HEK293 (cell line): ENCODE data around the gene NIBAN1.
A peak's percentile ranks its signal among the peaks of the same experiment; 100 is the strongest.

Experiments
- CTCF ChIA-PET: fragments of 350-600 bp; formaldehyde crosslinking; extraction: SDS; loops from one replicate; lab custom pipeline; 2021; ENCODE audit warnings: antibody characterized with exemption; lab: Yijun Ruan, JAX
- POLR2A ChIA-PET: fragments of 300-600 bp; formaldehyde crosslinking; extraction: SDS; loops from one replicate; lab custom pipeline; 2020; ENCODE audit warnings: antibody characterized with exemption, inconsistent platforms; lab: Yijun Ruan, JAX
- H3K27ac ChIP-seq: fragments of 200-500 bp; sonication (Bioruptor generic); 2 replicates; pipeline ENCODE4 v1.5.1; 2014; ENCODE audit warnings: low read depth, low read length, control low read depth, inconsistent platforms; ENCODE audit errors: extremely low read depth
- H3K36me3 ChIP-seq, 2 experiments: fragments of 200-500 bp in 1 of 2; sonication (Bioruptor generic) in 1 of 2; 1 replicate in 1 of 2; 2 replicates in 1 of 2; pipeline ENCODE4 v1.5.1; 2014 to 2017; ENCODE audit warnings: inconsistent platforms in 2 of 2, low read length in 2 of 2; ENCODE audit not compliant: control insufficient read depth in 2 of 2, insufficient read depth in 1 of 2
- H3K4me1 ChIP-seq: fragments of 200-500 bp; sonication (Bioruptor generic); 2 replicates; pipeline ENCODE4 v1.5.1; 2014; ENCODE audit warnings: mild to moderate bottlenecking, low read length, inconsistent platforms; ENCODE audit not compliant: control insufficient read depth, insufficient read depth
- H3K4me3 ChIP-seq: 2 replicates; pipeline ENCODE4 v1.5.1; 2011; ENCODE audit warnings: low read depth, mild to moderate bottlenecking, control low read depth, low read length, moderate library complexity
- H3K9me3 ChIP-seq: fragments of 200-500 bp; sonication (Bioruptor generic); 2 replicates; pipeline ENCODE4 v1.5.1; 2014; ENCODE audit warnings: low read depth, low read length, inconsistent platforms; ENCODE audit not compliant: control insufficient read depth, insufficient read depth
- GLI2 ChIP-seq: fragments of 450-650 bp; formaldehyde crosslinking; IDR thresholded peaks from 2 replicates; pipeline ENCODE4; 2017; ENCODE audit warnings: missing biosample characterization, missing genetic modification characterization, low read depth, borderline replicate concordance
- HOXC10 ChIP-seq: sonication (generic); formaldehyde crosslinking; IDR thresholded peaks from 2 replicates; pipeline ENCODE4 v1.8.1; 2023; ENCODE audit warnings: mild to moderate bottlenecking, missing genetic modification reagents
- OSR2 ChIP-seq: fragments of 450-650 bp; formaldehyde crosslinking; IDR thresholded peaks from 2 replicates; pipeline ENCODE4 v1.5.1; 2016; ENCODE audit warnings: missing biosample characterization, missing genetic modification characterization
- OVOL3 ChIP-seq: fragments of 450-650 bp; formaldehyde crosslinking; IDR thresholded peaks from 2 replicates; pipeline ENCODE4 v1.5.1; 2016; ENCODE audit warnings: missing biosample characterization, missing genetic modification characterization
- SALL2 ChIP-seq: fragments of 450-650 bp; formaldehyde crosslinking; IDR thresholded peaks from 2 replicates; pipeline ENCODE4 v1.5.0; 2017; ENCODE audit warnings: missing biosample characterization, mild to moderate bottlenecking, missing genetic modification characterization, borderline replicate concordance
- SETDB1 ChIP-seq: IDR thresholded peaks from one replicate; pipeline ENCODE4 v1.6.1; 2017; ENCODE audit warnings: mild to moderate bottlenecking, low read length, moderate library complexity, mixed read lengths; ENCODE audit not compliant: insufficient read length
- ZBTB8A ChIP-seq: fragments of 450-650 bp; formaldehyde crosslinking; IDR thresholded peaks from 2 replicates; pipeline ENCODE4 v1.5.1; 2016; ENCODE audit warnings: missing biosample characterization, missing genetic modification characterization
- ZFHX2 ChIP-seq: fragments of 450-650 bp; formaldehyde crosslinking; conservative IDR thresholded peaks from 2 replicates; pipeline ENCODE4 v1.5.1; 2016; ENCODE audit warnings: missing biosample characterization, missing genetic modification characterization
- ZNF146 ChIP-seq: fragments of 450-650 bp; formaldehyde crosslinking; IDR thresholded peaks from 2 replicates; pipeline ENCODE4 v1.5.1; 2016; ENCODE audit warnings: missing biosample characterization, missing genetic modification characterization
- ZNF155 ChIP-seq: fragments of 450-650 bp; formaldehyde crosslinking; IDR thresholded peaks from 2 replicates; pipeline ENCODE4 v1.5.1; 2016; ENCODE audit warnings: missing biosample characterization, missing genetic modification characterization
- ZNF302 ChIP-seq: fragments of 450-650 bp; formaldehyde crosslinking; IDR thresholded peaks from 2 replicates; pipeline ENCODE4 v1.5.1; 2016; ENCODE audit warnings: missing biosample characterization, missing genetic modification characterization, low read depth
- ZNF362 ChIP-seq: fragments of 450-650 bp; formaldehyde crosslinking; IDR thresholded peaks from 2 replicates; pipeline ENCODE4 v1.5.1; 2016; ENCODE audit warnings: missing biosample characterization, missing genetic modification characterization
- ZNF366 ChIP-seq: fragments of 450-650 bp; formaldehyde crosslinking; conservative IDR thresholded peaks from 2 replicates; pipeline ENCODE4 v1.5.1; 2016; ENCODE audit warnings: missing biosample characterization, missing genetic modification characterization
- ZNF426 ChIP-seq: fragments of 450-650 bp; formaldehyde crosslinking; IDR thresholded peaks from 2 replicates; pipeline ENCODE4 v1.5.1; 2017; ENCODE audit warnings: missing biosample characterization, missing genetic modification characterization, mild to moderate bottlenecking, inconsistent platforms, moderate library complexity
- ZNF48 ChIP-seq: fragments of 450-650 bp; formaldehyde crosslinking; IDR thresholded peaks from 2 replicates; pipeline ENCODE4 v1.5.1; 2016; ENCODE audit warnings: missing biosample characterization, missing genetic modification characterization
- ZNF513 ChIP-seq: fragments of 450-650 bp; IDR thresholded peaks from 2 replicates; pipeline ENCODE4 v1.5.1; 2018; ENCODE audit warnings: missing biosample characterization, missing genetic modification characterization
- ZNF548 ChIP-seq: fragments of 450-650 bp; formaldehyde crosslinking; IDR thresholded peaks from 2 replicates; pipeline ENCODE4 v1.5.1; 2016; ENCODE audit warnings: missing biosample characterization, missing genetic modification characterization
- ZNF558 ChIP-seq: fragments of 450-650 bp; formaldehyde crosslinking; IDR thresholded peaks from 2 replicates; pipeline ENCODE4 v1.5.1; 2016; ENCODE audit warnings: missing biosample characterization, missing genetic modification characterization
- ZNF560 ChIP-seq: fragments of 450-650 bp; formaldehyde crosslinking; IDR thresholded peaks from 2 replicates; pipeline ENCODE4 v1.5.1; 2017; ENCODE audit warnings: missing biosample characterization, missing genetic modification characterization, borderline replicate concordance
- ZNF654 ChIP-seq: fragments of 450-650 bp; formaldehyde crosslinking; IDR thresholded peaks from 2 replicates; pipeline ENCODE4 v1.5.1; 2016; ENCODE audit warnings: low read depth, missing biosample characterization, missing genetic modification characterization
- ZNF664 ChIP-seq: fragments of 450-650 bp; formaldehyde crosslinking; IDR thresholded peaks from 2 replicates; pipeline ENCODE4 v1.5.1; 2016; ENCODE audit warnings: missing biosample characterization, missing genetic modification characterization
- ZNF677 ChIP-seq: fragments of 450-650 bp; IDR thresholded peaks from 2 replicates; pipeline ENCODE4 v1.5.0; 2018; ENCODE audit warnings: missing biosample characterization, mild to moderate bottlenecking, missing genetic modification characterization, moderate library complexity
- TF ChIP-seq, protein P1 (sequence below): fragments of 450-650 bp; formaldehyde crosslinking; IDR thresholded peaks from 2 replicates; pipeline ENCODE4; 2016; ENCODE audit warnings: missing biosample characterization, missing genetic modification characterization
- TF ChIP-seq, protein P2 (sequence below): fragments of 450-650 bp; formaldehyde crosslinking; IDR thresholded peaks from 2 replicates; pipeline ENCODE4 v1.5.1; 2016; ENCODE audit warnings: missing biosample characterization, missing genetic modification characterization
- TF ChIP-seq, protein P3 (sequence below): fragments of 450-650 bp; formaldehyde crosslinking; IDR thresholded peaks from 2 replicates; pipeline ENCODE4 v1.5.1; 2016; ENCODE audit warnings: missing biosample characterization, missing genetic modification characterization
- TF ChIP-seq, protein P4 (sequence below): fragments of 450-650 bp; formaldehyde crosslinking; IDR thresholded peaks from 2 replicates; pipeline ENCODE4 v1.5.1; 2017; ENCODE audit warnings: missing biosample characterization, missing genetic modification characterization

The NIBAN1 gene

GRCh38 chr1:184951788-184952187 is 22.5 kb downstream of the NIBAN1 start:
- CTCF ChIA-PET: no interaction called here
- Histone ChIP-seq H3K36me3 (no peaks in the 10 kb centered on the region), H3K27ac (no peak overlapping the region), H3K4me3 (no peak overlapping the region), H3K4me1 (peaks cover 29% of the 10 kb centered on the region), H3K9me3 (no peaks in the 10 kb centered on the region)
- TF ChIP-seq, protein P1, sequence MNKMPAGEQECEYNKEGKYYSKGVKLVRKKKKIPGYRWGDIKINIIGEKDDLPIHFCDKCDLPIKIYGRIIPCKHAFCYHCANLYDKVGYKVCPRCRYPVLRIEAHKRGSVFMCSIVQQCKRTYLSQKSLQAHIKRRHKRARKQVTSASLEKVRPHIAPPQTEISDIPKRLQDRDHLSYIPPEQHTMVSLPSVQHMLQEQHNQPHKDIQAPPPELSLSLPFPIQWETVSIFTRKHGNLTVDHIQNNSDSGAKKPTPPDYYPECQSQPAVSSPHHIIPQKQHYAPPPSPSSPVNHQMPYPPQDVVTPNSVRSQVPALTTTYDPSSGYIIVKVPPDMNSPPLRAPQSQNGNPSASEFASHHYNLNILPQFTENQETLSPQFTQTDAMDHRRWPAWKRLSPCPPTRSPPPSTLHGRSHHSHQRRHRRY (tag by site-specific recombination): no peak
- TF ChIP-seq ZNF48: no peak
- no peak for TF ChIP-seq ZNF426 (tag by site-specific recombination)
- no peak for TF ChIP-seq ZNF302 (tag by site-specific recombination)
- TF ChIP-seq, protein P2, sequence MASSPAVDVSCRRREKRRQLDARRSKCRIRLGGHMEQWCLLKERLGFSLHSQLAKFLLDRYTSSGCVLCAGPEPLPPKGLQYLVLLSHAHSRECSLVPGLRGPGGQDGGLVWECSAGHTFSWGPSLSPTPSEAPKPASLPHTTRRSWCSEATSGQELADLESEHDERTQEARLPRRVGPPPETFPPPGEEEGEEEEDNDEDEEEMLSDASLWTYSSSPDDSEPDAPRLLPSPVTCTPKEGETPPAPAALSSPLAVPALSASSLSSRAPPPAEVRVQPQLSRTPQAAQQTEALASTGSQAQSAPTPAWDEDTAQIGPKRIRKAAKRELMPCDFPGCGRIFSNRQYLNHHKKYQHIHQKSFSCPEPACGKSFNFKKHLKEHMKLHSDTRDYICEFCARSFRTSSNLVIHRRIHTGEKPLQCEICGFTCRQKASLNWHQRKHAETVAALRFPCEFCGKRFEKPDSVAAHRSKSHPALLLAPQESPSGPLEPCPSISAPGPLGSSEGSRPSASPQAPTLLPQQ (tag by site-specific recombination): no peak
- TF ChIP-seq, protein P3, sequence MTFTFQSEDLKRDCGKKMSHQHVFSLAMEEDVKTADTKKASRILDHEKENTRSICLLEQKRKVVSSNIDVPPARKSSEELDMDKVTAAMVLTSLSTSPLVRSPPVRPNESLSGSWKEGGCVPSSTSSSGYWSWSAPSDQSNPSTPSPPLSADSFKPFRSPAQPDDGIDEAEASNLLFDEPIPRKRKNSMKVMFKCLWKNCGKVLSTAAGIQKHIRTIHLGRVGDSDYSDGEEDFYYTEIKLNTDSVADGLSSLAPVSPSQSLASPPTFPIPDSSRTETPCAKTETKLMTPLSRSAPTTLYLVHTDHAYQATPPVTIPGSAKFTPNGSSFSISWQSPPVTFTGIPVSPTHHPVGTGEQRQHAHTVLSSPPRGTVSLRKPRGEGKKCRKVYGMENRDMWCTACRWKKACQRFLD (tag by site-specific recombination): no peak
- no peak for TF ChIP-seq ZNF513 (tag by site-specific recombination)
- no peak for TF ChIP-seq ZNF558 (tag by site-specific recombination)
- no peak for TF ChIP-seq ZFHX2 (tag by site-specific recombination)
- TF ChIP-seq SALL2 (tag by site-specific recombination): no peak
- TF ChIP-seq ZNF362 (tag by site-specific recombination): no peak
- POLR2A ChIA-PET: no interaction called here

DNA sequence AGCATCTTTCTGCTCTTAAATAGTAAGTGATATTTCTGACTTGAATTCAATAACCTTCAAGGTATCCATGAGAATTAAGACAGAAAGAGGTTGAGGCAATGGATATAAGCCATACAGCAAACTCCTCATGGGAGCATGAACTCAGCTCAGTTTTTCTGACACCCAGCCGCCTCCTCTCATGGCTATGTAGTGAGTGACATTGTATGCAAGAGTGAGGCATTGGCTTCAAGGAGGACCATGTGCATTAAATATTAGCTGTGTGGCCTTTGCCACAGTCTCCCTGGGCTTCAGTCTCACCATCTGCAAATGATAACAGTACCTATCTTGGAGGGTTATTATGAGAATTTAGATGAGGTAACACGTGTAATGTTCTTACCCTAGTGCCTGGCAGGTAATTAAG is 23.4 kb downstream of the NIBAN1 start:
- TF ChIP-seq OVOL3 (no peak), ZNF146 (tag by site-specific recombination) (no peak), ZBTB8A (tag by site-specific recombination) (no peak), ZNF664 (no peak), ZNF677 (tag by site-specific recombination) (no peak)
- ChIA-PET CTCF (no interaction called here), POLR2A (no interaction called here)
- Histone ChIP-seq H3K9me3 (no peaks in the 10 kb centered on the region), H3K4me1 (peaks cover 29% of the 10 kb centered on the region), H3K36me3 (no peaks in the 10 kb centered on the region), H3K27ac (no peak overlapping the region), H3K4me3 (no peak overlapping the region)

- CTCF ChIA-PET: no interaction called here
- POLR2A ChIA-PET: no interaction called here
- H3K27ac ChIP-seq: no peak overlapping the region
- TF ChIP-seq ZNF366 (0 out of 2 replicates have a peak, but pooled peaks have one; percentile 18), ZNF654 (tag by site-specific recombination) (no peak), OSR2 (tag by site-specific recombination) (peak; percentile 23; the same call in 1 of the 2 replicates), HOXC10 (CRISPR knock-in tag) (no peak), GLI2 (tag by site-specific recombination) (no peak), ZNF677 (tag by site-specific recombination) (no peak), ZNF155 (tag by site-specific recombination) (no peak), SETDB1 (no peak), ZNF548 (tag by site-specific recombination) (no peak), ZNF560 (tag by site-specific recombination) (no peak)
- TF ChIP-seq, protein P4, sequence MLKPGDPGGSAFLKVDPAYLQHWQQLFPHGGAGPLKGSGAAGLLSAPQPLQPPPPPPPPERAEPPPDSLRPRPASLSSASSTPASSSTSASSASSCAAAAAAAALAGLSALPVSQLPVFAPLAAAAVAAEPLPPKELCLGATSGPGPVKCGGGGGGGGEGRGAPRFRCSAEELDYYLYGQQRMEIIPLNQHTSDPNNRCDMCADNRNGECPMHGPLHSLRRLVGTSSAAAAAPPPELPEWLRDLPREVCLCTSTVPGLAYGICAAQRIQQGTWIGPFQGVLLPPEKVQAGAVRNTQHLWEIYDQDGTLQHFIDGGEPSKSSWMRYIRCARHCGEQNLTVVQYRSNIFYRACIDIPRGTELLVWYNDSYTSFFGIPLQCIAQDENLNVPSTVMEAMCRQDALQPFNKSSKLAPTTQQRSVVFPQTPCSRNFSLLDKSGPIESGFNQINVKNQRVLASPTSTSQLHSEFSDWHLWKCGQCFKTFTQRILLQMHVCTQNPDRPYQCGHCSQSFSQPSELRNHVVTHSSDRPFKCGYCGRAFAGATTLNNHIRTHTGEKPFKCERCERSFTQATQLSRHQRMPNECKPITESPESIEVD (tag by site-specific recombination): peak; percentile 68
- H3K9me3 ChIP-seq: no peaks in the 10 kb centered on the region
- no peak overlapping the region for H3K4me3 ChIP-seq
- no peaks in the 10 kb centered on the region for H3K36me3 ChIP-seq
- peaks cover 29% of the 10 kb centered on the region for H3K4me1 ChIP-seq
Observed at GRCh38 chr1:184950227-184950626, 24.1 kb downstream of the NIBAN1 start.
